ENCODE results near the gene SLC25A40. TPM values are rescaled to one million over a fixed set of nuclear protein-coding genes. Genes with fewer than 3 reads are reported as not detected.
"Not testable (repeated sequence)": the region's sequence is repeated elsewhere in the genome, so short reads cannot be mapped to it uniquely, and the experiment has no call there.

The SLC25A40 gene
- total RNA-seq, 1 donor from 2014 or later: 36.3 TPM

- Mint-ChIP-seq H3K36me3 (ENCODE audit: low read depth) (peaks cover 12% of the 10 kb centered on the region), H3K27me3 (ENCODE audit: low read depth) (no peaks in the 10 kb centered on the region), H3K4me1 (no peaks in the 10 kb centered on the region), H3K4me3 (no peak overlapping the region), H3K27ac (ENCODE audit: unreplicated experiment) (no peak overlapping the region), H3K9me3 (peaks cover 4% of the 10 kb centered on the region)
- DNase-seq (ENCODE audit: low read depth, low spot score): no peak
- TF ChIP-seq CTCF (conservative IDR thresholded peaks at IDR 0.05): no peak
These were observed 36.0 kb upstream of the SLC25A40 start for GRCh38 chr7:87912121-87912520.

- not testable (repeated sequence) for H3K4me1 Mint-ChIP-seq; H3K27ac Mint-ChIP-seq (ENCODE audit: unreplicated experiment); DNase-seq (ENCODE audit: low read depth, low spot score); H3K9me3 Mint-ChIP-seq; H3K4me3 Mint-ChIP-seq; H3K27me3 Mint-ChIP-seq (ENCODE audit: low read depth)
- H3K36me3 Mint-ChIP-seq (ENCODE audit: low read depth): peaks cover 15% of the 10 kb centered on the region
These were observed 32.7 kb upstream of the SLC25A40 start for GRCh38 chr7:87908814-87909213.

- H3K4me3 Mint-ChIP-seq; H3K9me3 Mint-ChIP-seq; H3K27me3 Mint-ChIP-seq (ENCODE audit: low read depth); DNase-seq (ENCODE audit: low read depth, low spot score); H3K27ac Mint-ChIP-seq (ENCODE audit: unreplicated experiment); H3K4me1 Mint-ChIP-seq: not testable (repeated sequence)
- peaks cover 15% of the 10 kb centered on the region for H3K36me3 Mint-ChIP-seq (ENCODE audit: low read depth)
These were observed 31.2 kb upstream of the SLC25A40 start for GRCh38 chr7:87907136-87907906.

- H3K9me3 Mint-ChIP-seq: no peaks in the 10 kb centered on the region
- no peak overlapping the region for H3K4me3 Mint-ChIP-seq
- H3K27me3 Mint-ChIP-seq (ENCODE audit: low read depth): no peaks in the 10 kb centered on the region
- H3K36me3 Mint-ChIP-seq (ENCODE audit: low read depth): peaks cover 23% of the 10 kb centered on the region
- no peak for TF ChIP-seq CTCF (conservative IDR thresholded peaks at IDR 0.05)
- no peak for DNase-seq (ENCODE audit: low read depth, low spot score)
- no peaks in the 10 kb centered on the region for H3K4me1 Mint-ChIP-seq
- no peak overlapping the region for H3K27ac Mint-ChIP-seq (ENCODE audit: unreplicated experiment)
These were observed 23.1 kb upstream of the SLC25A40 start for GRCh38 chr7:87899255-87899654.

- no peak for TF ChIP-seq CTCF (conservative IDR thresholded peaks at IDR 0.05)
- H3K9me3 Mint-ChIP-seq: no peaks in the 10 kb centered on the region
- no peaks in the 10 kb centered on the region for H3K4me1 Mint-ChIP-seq
- H3K27ac Mint-ChIP-seq (ENCODE audit: unreplicated experiment): no peak overlapping the region
- peaks cover 30% of the 10 kb centered on the region for H3K36me3 Mint-ChIP-seq (ENCODE audit: low read depth)
- H3K27me3 Mint-ChIP-seq (ENCODE audit: low read depth): no peaks in the 10 kb centered on the region
- H3K4me3 Mint-ChIP-seq: no peak overlapping the region
- DNase-seq (ENCODE audit: low read depth, low spot score): no peak
These were observed 19.2 kb upstream of the SLC25A40 start for GRCh38 chr7:87895363-87895762.

- no peak overlapping the region for H3K27ac Mint-ChIP-seq (ENCODE audit: unreplicated experiment)
- no peak for DNase-seq (ENCODE audit: low read depth, low spot score)
- TF ChIP-seq CTCF (conservative IDR thresholded peaks at IDR 0.05): peak; percentile 75
- no peak overlapping the region for H3K4me3 Mint-ChIP-seq
- no peaks in the 10 kb centered on the region for H3K9me3 Mint-ChIP-seq
- no peaks in the 10 kb centered on the region for H3K27me3 Mint-ChIP-seq (ENCODE audit: low read depth)
- H3K36me3 Mint-ChIP-seq (ENCODE audit: low read depth): peaks cover 16% of the 10 kb centered on the region
- H3K4me1 Mint-ChIP-seq: peaks cover 5% of the 10 kb centered on the region
These were observed 10.7 kb upstream of the SLC25A40 start for GRCh38 chr7:87886875-87887274.

All from neural crest cell (in vitro differentiated cells).